HepG2 (cell line): ENCODE measurements around the gene CDT1. TPM values are rescaled to one million over a fixed set of nuclear protein-coding genes. Genes with fewer than 3 reads are reported as not detected.
A peak's percentile ranks its signal among the peaks of the same experiment; 100 is the strongest.

Experiments used
- ATAC-seq: fragments of 200-7000 bp; cut with Tn5 transposase; 3 replicates; pipeline ENCODE4 v1.9.1; 2020; ENCODE audit warnings: mild to moderate bottlenecking, moderate library complexity
- BruUV-seq: library from RNA; stranded (reverse); fragments of 400-500 nt; replicated peaks from 2 replicates; lab custom pipeline; 2021; lab: Mats Ljungman, UMichigan
- CTCF ChIA-PET: fragments of 300-600 bp; formaldehyde crosslinking; extraction: SDS; loops from one replicate; lab custom pipeline; 2021; ENCODE audit warnings: low total read pairs, inconsistent platforms, low intra/inter-chr PET ratio; lab: Yijun Ruan, JAX
- POLR2A ChIA-PET: fragments of 350-600 bp; sonication (Branson Sonifier 250); formaldehyde crosslinking; loops from one replicate; lab custom pipeline; 2020; ENCODE audit warnings: antibody characterized with exemption, inconsistent platforms; lab: Yijun Ruan, JAX
- DNase-seq: peaks from one replicate; pipeline ENCODE4 v3.0.0-alpha.2; 2015; ENCODE audit warnings: low spot score
- FAIRE-seq: peaks from 3 replicates; lab custom pipeline; 2011; peaks lifted over from hg19 to GRCh38; lab: Jason Lieb, UNC
- H2AFZ ChIP-seq: one replicate; pipeline ENCODE4 v1.6.1; 2011; ENCODE audit warnings: low read length, inconsistent platforms
- H3K27ac ChIP-seq: fragments of 300-600 bp; 3 replicates; pipeline ENCODE4 v1.8.0; 2011; ENCODE audit warnings: mixed run types, mild to moderate bottlenecking, mixed read lengths, low read length, inconsistent platforms; ENCODE audit not compliant: insufficient read depth; ENCODE audit errors: extremely low read length
- H3K27me3 ChIP-seq, 2 experiments: fragments of 200-600 bp in 1 of 2; 2 replicates in 1 of 2; 3 replicates in 1 of 2; pipeline versions ENCODE4 v1.6.0 to v1.8.0; 2011; ENCODE audit warnings: low read length in 2 of 2, mild to moderate bottlenecking in 2 of 2, moderate library complexity in 2 of 2, inconsistent platforms in 1 of 2; ENCODE audit not compliant: insufficient read depth in 2 of 2, control insufficient read depth in 1 of 2
- H3K36me3 ChIP-seq, 2 experiments: fragments of 200-600 bp in 1 of 2; replicated peaks in 1 of 2; 2 replicates in 1 of 2; 3 replicates in 1 of 2; pipeline versions ENCODE4 v1.5.1 to v1.8.0; 2011; ENCODE audit warnings: low read length in 2 of 2, inconsistent platforms in 1 of 2; ENCODE audit not compliant: insufficient read depth in 2 of 2, control insufficient read depth in 1 of 2
- H3K4me1 ChIP-seq: 2 replicates; pipeline ENCODE4 v1.5.1; 2012; ENCODE audit warnings: low read length, inconsistent platforms; ENCODE audit not compliant: insufficient read depth
- H3K4me2 ChIP-seq: 2 replicates; pipeline ENCODE4 v1.6.0; 2011; ENCODE audit warnings: low read depth, low read length, inconsistent platforms
- H3K4me3 ChIP-seq, 3 experiments: fragments of 200-600 bp in 1 of 3; sonication (generic), shearing (Covaris generic) in 1 of 3; replicated peaks in 1 of 3; 2 replicates each; pipeline ENCODE4 v1.5.1; 2011 to 2016; ENCODE audit warnings: low read length in 3 of 3, inconsistent platforms in 2 of 3, low read depth in 2 of 3, mild to moderate bottlenecking in 2 of 3, control low read depth in 1 of 3, mixed read lengths in 1 of 3; ENCODE audit not compliant: insufficient read depth in 1 of 3
- H3K79me2 ChIP-seq: one replicate; pipeline ENCODE4 v1.6.1; 2011; ENCODE audit warnings: low read length, inconsistent platforms; ENCODE audit not compliant: insufficient read depth
- H3K9ac ChIP-seq: 2 replicates; pipeline ENCODE4 v1.6.0; 2011; ENCODE audit warnings: mild to moderate bottlenecking, low read depth, low read length, inconsistent platforms; ENCODE audit not compliant: insufficient read depth
- H3K9me3 ChIP-seq: 2 replicates; pipeline ENCODE4 v1.5.1; 2012; ENCODE audit warnings: mild to moderate bottlenecking, low read length
- H4K20me1 ChIP-seq: 2 replicates; pipeline ENCODE4 v1.6.0; 2011; ENCODE audit warnings: inconsistent platforms, mild to moderate bottlenecking, low read length, moderate library complexity; ENCODE audit not compliant: insufficient read depth
- AKAP8 ChIP-seq: sonication (generic); formaldehyde crosslinking; IDR thresholded peaks from 2 replicates; pipeline ENCODE4 v1.5.1; 2020; ENCODE audit warnings: mild to moderate bottlenecking, missing genetic modification reagents
- FOXJ3 ChIP-seq: sonication (generic); formaldehyde crosslinking; IDR thresholded peaks from 2 replicates; pipeline ENCODE4 v1.4.0; 2020; ENCODE audit warnings: missing genetic modification reagents, mild to moderate bottlenecking, borderline replicate concordance
- FOXO1 ChIP-seq: sonication (generic); formaldehyde crosslinking; IDR thresholded peaks from 2 replicates; pipeline ENCODE4 v1.4.0; 2020; ENCODE audit warnings: missing genetic modification reagents
- HCFC1 ChIP-seq: fragments of 150-350 bp; IDR thresholded peaks from 2 replicates; pipeline ENCODE4 v1.6.1; 2014; ENCODE audit warnings: low read depth, low read length
- HIC2 ChIP-seq: sonication (generic); formaldehyde crosslinking; IDR thresholded peaks from 2 replicates; pipeline ENCODE4 v1.9.0; 2022; ENCODE audit warnings: low read depth, missing genetic modification reagents
- NFATC3 ChIP-seq: sonication (generic); formaldehyde crosslinking; IDR thresholded peaks from 2 replicates; pipeline ENCODE4 v1.5.1; 2020; ENCODE audit warnings: mild to moderate bottlenecking, missing genetic modification reagents
- ZBTB40 ChIP-seq, 2 experiments: fragments of 450-650 bp in 1 of 2; sonication (generic) in 1 of 2; formaldehyde crosslinking in 1 of 2; IDR thresholded peaks; 2 replicates each; pipeline versions ENCODE4 v1.6.1 to v1.8.0; 2016 to 2022; ENCODE audit warnings: antibody characterized with exemption in 1 of 2, mild to moderate bottlenecking in 1 of 2, missing genetic modification reagents in 1 of 2
- ZNF333 ChIP-seq: sonication (generic); formaldehyde crosslinking; IDR thresholded peaks from 2 replicates; pipeline ENCODE4 v1.4.0; 2020; ENCODE audit warnings: mild to moderate bottlenecking, missing genetic modification reagents, borderline replicate concordance
- ZNF33A ChIP-seq: sonication (generic); formaldehyde crosslinking; IDR thresholded peaks from 2 replicates; pipeline ENCODE4 v1.5.1; 2020; ENCODE audit warnings: missing genetic modification reagents, mild to moderate bottlenecking, moderate library complexity, borderline replicate concordance
- ZNF430 ChIP-seq: sonication (generic); formaldehyde crosslinking; IDR thresholded peaks from 2 replicates; pipeline ENCODE4 v1.9.0; 2021; ENCODE audit warnings: mild to moderate bottlenecking, missing genetic modification reagents
- ZNF850 ChIP-seq: sonication (generic); formaldehyde crosslinking; conservative IDR thresholded peaks from 2 replicates; pipeline ENCODE4 v1.9.0; 2021; ENCODE audit warnings: mild to moderate bottlenecking, missing genetic modification reagents
- whole genome bisulfite sequencing: methylation state at CpG from one replicate; pipeline ENCODE4 v1.1.6; 2017; ENCODE audit warnings: low lambda C conversion rate; 5-methylcytosine and 5-hydroxymethylcytosine counted together
- in situ Hi-C: cut with HindIII; loops from 2 replicates; pipeline ENCODE4 v1.10.0; 2017; ENCODE audit warnings: low pct_unique_long_range_greater_than_20kb; ENCODE audit not compliant: extremely low pct_ligation_motif_present
- intact Hi-C: fragments of 100-400 bp; cut with micrococcal nuclease; formaldehyde crosslinking; loops from one replicate; pipeline ENCODE4 v1.10.0; 2022; ENCODE audit not compliant: unreplicated experiment
- polyA plus RNA-seq, 8 experiments: library from polyadenylated mRNA; depleted of rRNA in 3 of 8; stranded (reverse) in 7 of 8; unstranded in 1 of 8; fragments of >200 nt; fragmentation: Illumina TruSeq in 4 of 8; extraction: Trizol in 4 of 8; gene quantifications; 2 replicates each; pipeline versions ENCODE4 v1.2.1 to v1.2.3, GENCODE V29; 2011 to 2016; ENCODE audit warnings: low read depth in 4 of 8, missing spikeins in 1 of 8, mixed read lengths in 1 of 8; ENCODE audit not compliant: insufficient read depth in 1 of 8
- total RNA-seq, 5 experiments: library from RNA; depleted of rRNA; stranded (reverse); fragments of >200 nt; fragmentation: Illumina TruSeq; extraction: Trizol; gene quantifications; 2 replicates each; pipeline ENCODE4 v1.2.3, GENCODE V29; 2016; ENCODE audit warnings: low read depth in 1 of 5

Gene CDT1
- total and polyA plus RNA-seq, 2 of the 13 experiments (the other 11 are each of a cell fraction or from before 2014, with no cell fraction given) = 23.1 to 23.8 TPM

GRCh38 chr16:88783391-88784073 lies 20.1 kb upstream of the CDT1 start:
- no peak for DNase-seq
- Histone ChIP-seq H4K20me1 (peaks cover 28% of the 10 kb centered on the region), H3K36me3 (0 out of 5 replicates have a peak, but pooled peaks cover 0 to 2% of the 10 kb centered on the region in 2 experiments), H3K79me2 (peaks cover 57% of the 10 kb centered on the region), H3K9me3 (no peaks in the 10 kb centered on the region), H3K4me1 (peaks cover 72% of the 10 kb centered on the region), H2AFZ (no peak overlapping the region), H3K9ac (peak overlapping the region; percentile 82), H3K4me3 (peak overlapping the region; percentile 73 to 87 (median 85)), H3K27me3 (no peaks in the 10 kb centered on the region), H3K27ac (peak overlapping the region; percentile 70), H3K4me2 (peak overlapping the region; percentile 97)
- in situ Hi-C loops (no loop called here), intact Hi-C loops (loop anchor here (1.0 to 2.0 kb wide), 2 partner anchors 13 to 14 kb away; no protein-coding TSS in a partner anchor)
- BruUV-seq = no TSS peak
- FAIRE-seq = peak; percentile 57
- ATAC-seq = peak; percentile 50
- ChIA-PET POLR2A (interaction anchor here (0.6 to 5.4 kb wide), 16 partner anchors 10 to 417 kb away, joined by 3 to 36 read pairs (median 5); partner anchors contain the start of genes APRT, MVD and SLC22A31), CTCF (interaction anchor here (1.1 to 2.9 kb wide), 4 partner anchors 20 to 36 kb away, joined by 3 to 10 read pairs (median 4); partner anchors contain the start of gene APRT)
- WGBS = 7% methylated on average over 15 of the region's 27 CpGs
- TF ChIP-seq ZNF333 (CRISPR knock-in tag) (0 out of 2 replicates have a peak, but pooled peaks have one; percentile 69), ZBTB40 (IDR thresholded peaks at IDR 0.05) (no peak), ZBTB40 (CRISPR knock-in tag; IDR thresholded peaks at IDR 0.05) (no peak), AKAP8 (CRISPR knock-in tag) (0 out of 2 replicates have a peak, but pooled peaks have one; percentile 70), ZNF430 (CRISPR knock-in tag) (no peak), FOXJ3 (CRISPR knock-in tag) (no peak), NFATC3 (CRISPR knock-in tag) (peak; percentile 49; the same call in 1 of the 2 replicates), HIC2 (CRISPR knock-in tag) (0 out of 2 replicates have a peak, but pooled peaks have one; percentile 66), ZNF33A (CRISPR knock-in tag) (0 out of 2 replicates have a peak, but pooled peaks have one; percentile 32), ZNF850 (CRISPR knock-in tag) (peak; percentile 18; the same call in 1 of the 2 replicates), FOXO1 (CRISPR knock-in tag) (0 out of 2 replicates have a peak, but pooled peaks have one; percentile 21), HCFC1 (no peak)
